GM18951 (cell line): ENCODE results near the gene PALM3.
"Not testable (repeated sequence)": the region's sequence is repeated elsewhere in the genome, so short reads cannot be mapped to it uniquely, and the experiment has no call there.

ENCODE experiments used
- POLR2A ChIP-seq: IDR thresholded peaks from 4 replicates; pipeline ENCODE4 v1.6.1; 2011; ENCODE audit warnings: mild to moderate bottlenecking; ENCODE audit not compliant: insufficient read length, insufficient read depth; ENCODE audit errors: extremely low read depth
- in situ Hi-C: fragments of 300-500 bp; cut with MboI; formaldehyde crosslinking; loops from one replicate; pipeline ENCODE4 v1.12.0; 2022; ENCODE audit warnings: low sequenced_read_pairs, mixed read lengths, inconsistent platforms; ENCODE audit not compliant: unreplicated experiment

PALM3 gene

DNA sequence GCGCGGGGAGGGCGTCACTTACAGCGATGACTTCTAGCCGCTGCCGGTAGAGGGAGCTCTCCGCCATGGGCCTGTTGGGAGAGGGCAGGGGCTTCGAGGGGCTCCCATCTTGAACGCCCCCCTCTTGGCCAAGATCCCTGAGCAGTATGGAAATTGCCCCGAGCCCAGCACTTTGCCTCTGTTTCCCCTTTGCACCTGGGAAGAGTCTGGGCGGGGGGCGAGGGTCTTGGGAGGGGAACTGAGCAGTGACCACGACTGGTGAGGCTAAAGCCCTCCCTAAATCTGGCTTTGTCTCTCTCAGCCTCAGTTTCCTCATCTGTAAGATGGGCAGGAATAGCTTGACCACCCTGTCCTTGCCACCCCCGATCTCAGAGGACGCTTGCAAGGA lies 2.8 kb downstream of the PALM3 start:
- in situ Hi-C loops: no loop called here
- TF ChIP-seq POLR2A: no peak

DNA sequence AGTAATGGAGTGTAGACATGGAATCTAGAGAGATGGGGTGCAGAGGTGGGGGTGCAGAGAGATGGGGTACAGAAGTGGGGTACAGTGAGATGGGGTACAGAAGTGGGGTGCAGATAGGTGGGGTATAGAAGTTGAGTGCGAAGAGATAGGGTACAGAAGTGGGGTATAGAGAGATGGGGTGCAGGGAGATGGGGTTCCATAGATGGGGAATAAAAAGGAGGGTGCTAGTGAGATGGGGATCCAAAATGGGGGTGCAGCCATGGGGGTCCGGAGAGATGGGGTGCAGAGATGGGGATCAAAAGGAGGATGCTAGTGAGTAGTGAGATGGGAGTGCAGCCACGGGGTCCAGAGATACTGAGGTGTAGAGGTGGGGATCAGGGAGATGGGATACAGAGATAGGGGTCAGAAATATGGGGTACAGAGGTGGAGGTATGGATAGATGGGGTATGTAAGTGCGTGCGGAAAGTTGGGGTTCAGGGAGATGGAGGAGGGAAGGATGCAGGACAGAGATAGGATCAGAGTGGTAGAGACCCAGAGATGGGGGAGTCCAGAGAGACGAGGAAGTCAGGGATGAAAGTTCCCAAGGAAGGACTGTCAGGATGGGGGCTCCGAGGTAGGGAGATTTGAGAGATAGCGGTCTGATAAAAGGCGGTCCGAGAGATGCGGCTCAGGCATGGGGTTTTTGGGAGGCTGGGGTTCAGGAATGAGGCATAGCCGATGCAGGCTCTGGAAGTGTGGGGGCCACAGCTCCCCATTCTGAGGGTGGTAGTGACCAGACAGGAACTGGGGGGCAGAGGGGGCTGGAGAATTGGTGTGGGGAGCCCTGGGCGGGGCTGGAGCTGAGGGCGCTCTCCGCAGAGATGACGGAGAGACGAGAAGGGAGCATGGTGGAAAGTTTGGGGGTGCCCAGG lies 3.4 kb downstream of the PALM3 start:
- in situ Hi-C loops: no loop called here
- no peak for TF ChIP-seq POLR2A

DNA sequence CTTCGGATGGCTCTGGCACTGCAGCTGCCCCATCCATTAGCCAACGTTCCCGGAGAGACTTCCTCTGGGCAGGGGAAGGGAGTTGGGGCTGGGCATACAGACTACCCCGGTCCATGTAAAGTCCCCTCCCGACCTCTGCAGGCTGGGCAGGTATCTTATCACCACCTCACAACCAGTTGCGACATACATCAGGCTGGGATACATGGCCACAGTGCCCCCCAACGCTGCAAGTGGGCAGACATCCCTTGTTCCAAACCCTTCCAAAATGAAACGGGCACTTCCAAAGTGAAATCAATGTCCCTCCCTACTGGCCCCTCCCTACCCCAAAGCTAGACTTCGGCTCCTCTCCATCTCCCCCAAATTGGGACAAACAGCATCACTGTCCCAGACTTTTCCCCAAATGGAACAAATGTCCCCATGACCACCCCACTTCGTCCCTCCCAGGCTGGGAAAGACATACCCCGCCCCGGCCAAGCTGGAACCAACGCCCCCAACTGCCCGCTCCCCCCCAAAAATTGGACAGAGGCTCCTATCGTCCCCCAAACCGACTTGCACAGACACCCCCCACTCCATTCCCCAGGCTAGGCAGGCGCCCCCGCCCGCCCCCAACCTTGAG lies 5.0 kb downstream of the PALM3 start:
- in situ Hi-C loops: no loop called here
- no peak for TF ChIP-seq POLR2A

DNA sequence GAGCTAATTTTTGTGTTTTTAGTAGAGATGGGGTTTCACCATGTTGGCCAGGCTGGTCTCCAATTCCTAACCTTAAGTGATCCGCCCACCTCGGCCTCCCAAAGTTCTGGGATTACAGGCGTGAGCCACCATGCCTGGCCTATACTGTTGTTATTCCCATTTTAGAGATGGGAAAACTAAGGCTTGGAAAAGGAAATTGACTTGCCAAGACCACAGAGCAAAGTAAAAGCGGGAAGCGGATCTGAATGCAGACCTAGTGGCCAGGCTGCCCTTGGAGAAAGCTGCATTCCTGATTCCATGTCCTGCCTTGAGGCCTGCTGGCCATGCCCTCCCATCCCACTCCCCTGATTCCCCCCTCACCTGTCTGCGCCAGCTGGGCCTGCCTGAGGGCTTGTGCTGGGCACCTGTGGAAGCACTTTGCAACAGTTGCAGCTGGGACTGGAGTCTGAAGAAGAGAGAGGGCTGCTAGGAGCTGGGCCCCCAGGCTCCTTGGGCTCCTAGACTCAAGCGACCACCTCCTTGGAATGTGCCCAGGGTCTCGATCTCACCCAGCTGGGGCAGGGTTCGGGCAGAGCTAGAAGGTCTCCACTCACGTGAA lies 5.7 kb downstream of the PALM3 start:
- in situ Hi-C loops: no loop called here
- TF ChIP-seq POLR2A: no peak

DNA sequence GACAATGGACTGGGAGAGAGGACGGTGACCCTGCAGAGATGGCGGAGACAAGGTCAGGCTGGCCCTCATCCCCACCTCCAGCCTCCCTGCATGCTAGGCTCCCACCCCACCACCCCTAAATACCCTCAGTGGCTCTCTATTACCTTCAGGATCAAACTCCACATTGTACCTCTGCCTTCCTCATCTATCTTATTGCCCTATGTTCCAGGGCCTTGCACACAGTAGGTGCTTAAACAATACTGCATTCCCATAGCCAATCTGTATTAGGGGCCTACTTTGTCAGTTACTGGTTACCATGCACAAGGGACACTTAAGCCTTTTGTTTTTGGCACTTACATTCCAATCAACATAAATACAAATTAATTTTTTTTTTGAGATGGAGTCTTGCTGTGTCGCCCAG lies 6.5 kb downstream of the PALM3 start:
- TF ChIP-seq POLR2A: no peak
- in situ Hi-C loops: no loop called here

DNA sequence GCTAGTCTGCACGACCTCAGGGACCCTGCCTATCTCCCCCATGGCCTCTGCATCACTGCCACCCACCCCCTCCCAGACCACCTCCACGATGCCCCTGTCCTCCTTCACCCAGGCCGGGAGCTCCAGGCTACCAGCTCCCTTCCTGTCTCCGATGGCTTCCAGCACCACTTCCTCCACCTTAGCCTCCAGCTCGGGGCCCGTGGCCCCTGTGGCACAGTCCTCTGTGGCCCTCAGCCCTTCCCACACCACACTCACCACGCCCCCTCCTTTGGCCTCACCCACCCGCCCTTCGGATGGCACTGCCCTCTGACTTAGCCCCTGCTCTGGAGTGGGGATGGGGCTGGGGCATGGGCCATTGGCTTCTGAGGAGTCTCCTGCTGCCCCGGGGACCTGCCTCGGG lies 7.2 kb downstream of the PALM3 start:
- in situ Hi-C loops: no loop called here
- TF ChIP-seq POLR2A: no peak

DNA sequence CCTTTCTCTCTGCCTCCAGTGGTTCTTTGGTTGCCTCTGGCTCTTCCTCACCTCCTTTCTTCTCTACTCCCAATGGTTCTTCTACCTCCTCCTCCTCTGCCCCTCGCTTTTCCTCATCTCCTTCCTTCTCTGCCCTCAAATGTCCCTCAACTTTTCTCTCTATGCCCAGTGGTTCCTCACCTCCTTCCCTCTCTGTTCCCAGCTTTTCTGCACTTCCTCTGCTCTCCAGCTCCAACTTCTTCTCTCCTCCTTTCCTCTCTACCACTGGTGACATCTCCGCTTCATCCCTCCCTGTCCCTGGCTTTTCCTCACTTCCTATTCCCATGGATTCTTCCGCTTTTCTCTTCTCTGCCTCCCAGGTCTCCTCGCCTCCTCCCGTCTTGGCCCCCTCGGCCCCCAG lies 7.8 kb downstream of the PALM3 start:
- in situ Hi-C loops: no loop called here
- no peak for TF ChIP-seq POLR2A

DNA sequence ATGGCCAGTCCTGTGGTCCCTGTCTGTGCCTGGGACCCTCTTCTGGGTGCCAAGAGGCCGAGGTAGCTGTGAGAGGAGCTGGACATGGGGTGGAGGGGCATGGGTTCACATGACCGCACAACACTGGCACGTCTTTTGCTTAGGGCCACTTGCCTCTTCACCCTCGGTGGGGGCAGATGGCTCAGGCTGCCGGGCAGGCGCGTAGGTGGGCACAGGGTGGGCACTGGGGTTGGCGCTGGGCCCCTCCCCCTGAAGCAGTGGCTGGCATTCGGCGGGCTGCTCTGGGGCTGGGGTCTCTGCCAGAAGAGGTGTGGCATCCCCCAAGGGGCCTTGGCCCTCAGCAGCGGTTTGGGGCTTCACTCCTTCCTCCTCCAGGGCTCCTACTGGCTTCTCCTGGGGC lies 8.4 kb downstream of the PALM3 start:
- in situ Hi-C loops: no loop called here

DNA sequence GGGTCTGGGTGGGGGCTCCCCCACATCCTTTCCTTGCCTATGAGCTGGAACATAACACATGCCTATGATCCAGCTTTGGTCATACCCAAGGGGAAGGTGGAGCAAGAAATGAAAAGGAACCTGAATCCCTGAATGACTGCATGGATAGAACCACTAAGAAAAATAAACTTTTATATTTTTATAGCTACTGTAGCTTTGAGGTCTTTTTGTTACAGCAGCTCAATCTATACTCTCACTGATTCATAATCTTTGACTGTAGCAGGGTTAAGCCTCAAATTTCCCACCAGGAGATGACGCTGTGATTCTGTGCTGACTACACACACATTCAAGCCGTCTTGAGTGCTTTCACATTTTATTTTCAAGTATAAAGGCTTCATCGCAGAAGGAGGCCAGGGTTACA lies 8.8 kb downstream of the PALM3 start:
- in situ Hi-C loops: no loop called here

More for the DNA sequence above, 8.4 kb downstream of the PALM3 start:
- TF ChIP-seq POLR2A: no peak

DNA sequence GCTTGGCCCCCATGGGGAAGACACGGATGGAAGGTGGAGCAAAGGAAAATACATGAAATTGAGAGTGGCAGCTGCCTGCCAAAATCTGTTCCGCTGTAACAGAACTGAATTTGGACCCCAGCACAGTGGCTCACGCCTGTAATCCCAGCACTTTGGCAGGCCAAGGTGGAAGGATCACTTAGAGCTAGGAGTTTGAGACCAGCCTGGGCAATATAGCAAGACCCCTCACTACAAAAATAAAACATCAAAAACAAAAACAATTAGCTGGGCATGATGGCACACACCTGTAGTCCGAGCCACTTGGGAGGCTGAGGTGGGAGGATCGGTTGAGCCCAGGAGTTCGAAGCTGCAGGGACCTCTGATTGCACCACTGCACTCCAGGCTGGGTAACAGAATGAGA lies 9.4 kb downstream of the PALM3 start:
- TF ChIP-seq POLR2A: no peak
- in situ Hi-C loops: no loop called here

More for the DNA sequence above, 8.8 kb downstream of the PALM3 start:
- no peak for TF ChIP-seq POLR2A

DNA sequence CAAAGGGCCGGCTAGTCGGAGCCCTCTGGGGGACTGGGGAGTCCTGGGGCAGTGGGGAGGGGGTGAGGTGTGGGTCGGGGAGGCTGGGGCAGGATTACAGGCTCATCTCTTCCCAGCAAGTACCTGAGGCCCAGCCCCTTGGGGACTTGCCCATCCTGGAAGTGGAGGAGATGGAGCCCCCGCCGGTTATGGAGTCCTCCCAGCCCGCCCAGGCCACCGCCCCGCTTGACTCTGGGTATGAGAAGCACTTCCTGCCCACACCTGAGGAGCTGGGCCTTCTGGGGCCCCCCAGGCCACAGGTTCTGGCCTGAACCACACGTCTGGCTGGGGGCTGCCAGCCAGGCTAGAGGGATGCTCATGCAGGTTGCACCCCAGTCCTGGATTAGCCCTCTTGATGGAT lies 9.9 kb downstream of the PALM3 start:
- in situ Hi-C loops: no loop called here
- no peak for TF ChIP-seq POLR2A

DNA sequence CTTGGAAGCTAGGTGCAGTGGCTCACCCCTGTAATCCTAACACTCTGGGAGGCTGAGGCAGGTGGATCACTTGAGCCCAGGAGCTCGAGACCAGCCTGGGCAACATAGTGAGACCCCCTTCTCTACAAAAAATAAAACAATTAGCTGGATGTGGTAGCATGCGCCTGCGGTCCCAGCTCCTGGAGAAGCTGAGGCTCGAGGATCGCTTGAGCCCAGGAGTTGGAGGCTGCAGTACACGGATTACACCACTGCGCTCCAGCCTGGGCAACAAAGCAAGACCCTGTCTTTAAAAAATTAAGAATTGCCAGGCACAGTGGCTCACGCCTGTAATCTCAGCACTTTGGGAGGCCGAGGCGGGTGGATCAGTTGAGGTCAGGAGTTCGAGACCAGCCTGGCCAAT lies 10.9 kb downstream of the PALM3 start:
- in situ Hi-C loops: not testable (repeated sequence)

DNA sequence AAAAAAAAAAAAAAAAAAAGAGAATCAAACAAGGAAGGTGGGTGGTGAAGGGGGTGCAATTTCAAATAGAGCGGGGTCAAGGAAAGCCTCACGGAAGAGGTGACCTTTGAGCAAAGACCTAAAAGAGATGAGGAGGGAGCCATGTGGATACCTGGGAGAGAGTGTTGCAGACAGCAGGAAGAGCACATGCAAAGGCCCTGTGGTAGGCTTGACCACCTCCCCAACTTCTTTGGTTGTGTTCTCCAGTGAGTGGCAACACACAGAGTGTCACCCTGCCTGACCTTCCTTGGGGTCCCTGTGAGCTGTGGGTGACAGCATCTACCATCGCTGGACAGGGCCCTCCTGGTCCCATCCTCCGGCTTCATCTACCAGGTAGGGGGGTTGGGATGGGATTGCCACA lies 11.4 kb downstream of the PALM3 start:
- in situ Hi-C loops: no loop called here
- no peak for TF ChIP-seq POLR2A

DNA sequence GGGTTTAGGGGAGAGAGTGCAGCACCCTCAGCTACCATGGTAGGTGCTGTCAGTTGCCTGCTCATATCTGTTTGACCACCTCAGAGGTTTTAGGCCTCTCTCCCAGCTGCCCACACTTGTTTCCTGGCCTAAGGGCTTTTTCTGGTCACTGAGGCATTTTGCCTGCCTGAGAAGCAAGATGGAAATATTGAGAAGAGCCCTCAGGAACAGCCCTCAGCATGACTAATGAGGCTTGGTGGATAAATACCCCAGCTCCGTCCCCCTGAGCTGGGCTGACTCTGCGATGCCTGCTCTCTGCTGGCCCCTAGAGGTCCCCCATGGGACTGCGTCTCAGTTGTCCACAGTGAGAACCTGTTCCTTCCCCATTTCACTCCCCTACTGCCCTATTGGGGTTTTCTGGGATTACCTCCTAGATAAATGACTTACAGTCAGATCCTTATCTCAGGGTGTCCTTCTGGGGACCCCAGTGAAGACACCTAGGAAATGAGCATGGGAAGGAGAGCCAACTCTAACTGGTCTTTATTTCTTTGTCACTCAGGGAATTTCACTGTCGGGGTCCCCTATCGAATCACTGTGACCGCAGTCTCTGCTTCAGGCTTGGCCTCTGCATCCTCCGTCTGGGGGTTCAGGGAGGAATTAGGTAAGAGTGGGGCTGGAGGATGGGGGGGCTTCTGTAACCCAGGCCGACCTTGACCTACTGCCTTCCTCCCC lies 13.3 kb downstream of the PALM3 start:
- no peak for TF ChIP-seq POLR2A
- in situ Hi-C loops: no loop called here

DNA sequence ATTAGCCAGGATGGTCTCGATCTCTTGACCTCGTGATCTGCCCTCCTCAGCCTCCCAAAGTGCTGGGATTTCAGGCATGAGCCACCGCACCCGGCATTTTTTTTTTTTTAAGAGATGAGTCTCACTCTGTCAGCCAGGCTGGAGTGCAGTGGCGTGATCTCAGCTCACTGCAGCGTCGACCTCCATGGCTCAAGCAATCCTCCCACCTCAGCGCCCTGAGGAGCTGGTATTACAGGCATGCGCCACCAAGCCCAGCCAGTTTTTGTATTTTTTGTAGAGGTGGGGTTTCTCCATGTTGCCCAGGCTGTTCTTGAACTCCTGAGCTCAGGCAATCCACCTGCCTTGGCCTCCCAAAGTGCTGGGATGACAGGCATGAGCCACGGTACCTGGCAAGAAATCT lies 14.0 kb downstream of the PALM3 start:
- in situ Hi-C loops: not testable (repeated sequence)

DNA sequence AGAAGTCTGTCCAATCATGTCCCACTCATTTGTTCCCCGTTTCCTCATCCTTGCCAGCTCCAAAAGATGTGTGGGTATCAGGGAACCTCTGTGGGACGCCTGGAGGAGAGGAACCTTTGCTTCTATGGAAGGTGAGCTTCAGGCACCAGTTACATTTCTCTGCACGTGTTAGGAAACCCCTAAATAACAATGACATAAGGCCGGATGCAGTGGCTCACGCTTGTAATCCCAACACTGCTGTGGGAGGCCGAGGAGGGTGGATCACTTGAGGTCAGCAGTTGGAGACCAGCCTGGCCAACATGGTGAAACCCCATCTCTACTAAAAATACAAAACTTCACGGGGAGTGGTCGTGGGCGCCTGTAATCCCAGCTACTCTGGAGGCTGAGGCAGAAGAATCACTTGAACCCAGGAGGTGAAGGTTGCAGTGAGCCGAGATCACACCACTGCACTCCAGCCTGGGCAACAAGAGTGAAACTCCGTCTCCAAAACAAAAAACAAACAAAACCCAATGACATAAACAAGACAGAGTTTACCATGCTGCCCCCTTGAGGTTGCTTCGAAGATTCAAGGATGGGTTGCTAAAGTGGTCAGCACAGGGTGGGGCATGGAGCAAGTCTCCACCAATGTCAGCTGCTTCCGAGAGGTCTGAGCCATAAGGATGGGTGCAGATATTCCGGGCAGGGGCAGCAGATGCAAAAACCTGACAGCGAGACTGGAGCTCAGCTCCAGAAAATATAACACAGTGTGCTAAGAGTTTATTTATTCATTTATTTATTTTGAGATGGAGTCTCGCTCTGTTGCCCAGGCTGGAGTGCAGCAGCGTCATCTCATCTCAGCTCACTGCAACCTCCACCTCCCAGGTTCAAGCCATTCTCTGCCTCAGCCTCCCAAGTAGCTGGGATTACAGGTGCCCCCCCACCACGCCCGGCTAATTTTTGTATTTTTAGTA lies 18.9 kb downstream of the PALM3 start:
- in situ Hi-C loops: not testable (repeated sequence)
